Sigmoid colon (tissue), 4 donors: ENCODE data around the gene SPATA31C2.

ENCODE experiments used
- CTCF ChIP-seq, 4 experiments: fragments of 450-650 bp in 3 of 4; fragments of 200-600 bp in 1 of 4; IDR thresholded peaks; one replicate each; pipeline ENCODE4 v1.5.1; 2016 to 2019; ENCODE audit warnings: antibody characterized with exemption in 4 of 4, mild to moderate bottlenecking in 3 of 4, moderate library complexity in 2 of 4
- EP300 ChIP-seq, 4 donors: sonication (generic); formaldehyde crosslinking; IDR thresholded peaks; one replicate each; pipeline ENCODE4 v1.6.1; 2017; ENCODE audit warnings: antibody characterized with exemption in 4 of 4
- POLR2A ChIP-seq, 2 donors: fragments of 450-650 bp; IDR thresholded peaks; one replicate each; pipeline ENCODE4 v1.6.1; 2016; ENCODE audit warnings: antibody characterized with exemption in 2 of 2, mild to moderate bottlenecking in 2 of 2, moderate library complexity in 2 of 2
- POLR2AphosphoS5 ChIP-seq, 4 donors: sonication (generic); formaldehyde crosslinking; IDR thresholded peaks; one replicate each; pipeline ENCODE4 v1.6.1; 2017; ENCODE audit warnings: antibody characterized with exemption in 4 of 4

DNA sequence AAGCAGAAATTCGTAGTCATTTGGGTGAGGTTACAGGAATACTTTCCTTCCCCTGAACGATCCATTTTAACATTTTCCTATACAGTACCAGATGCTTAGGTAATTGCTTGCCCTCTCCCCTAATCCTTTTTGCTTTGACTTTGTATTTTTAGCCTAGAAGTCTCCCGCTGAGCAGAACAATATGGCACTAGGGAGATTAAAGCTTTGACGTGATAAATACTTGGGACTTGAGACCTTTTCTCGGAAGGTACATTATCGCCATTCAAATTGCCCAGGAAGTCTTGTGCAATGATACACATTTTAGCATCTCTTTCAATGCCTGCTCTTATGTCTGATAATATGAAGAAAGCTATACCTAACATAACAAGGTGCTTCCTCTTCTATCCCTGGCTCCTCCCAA is 22.9 kb upstream of the SPATA31C2 start:
- TF ChIP-seq CTCF (IDR thresholded peaks at IDR 0.05) = no peak
- TF ChIP-seq POLR2A (IDR thresholded peaks at IDR 0.05) = no peak
- no peak for TF ChIP-seq POLR2AphosphoS5 (IDR thresholded peaks at IDR 0.05)
- no peak for TF ChIP-seq EP300 (IDR thresholded peaks at IDR 0.05)
